HG02759 (cell line): ENCODE results near the gene CATSPER4.
"Not testable (repeated sequence)": the region's sequence is repeated elsewhere in the genome, so short reads cannot be mapped to it uniquely, and the experiment has no call there.

Experiments
- ATAC-seq: cut with Tn5 transposase; IDR thresholded peaks from one replicate; pipeline ENCODE4 v1.9.1; 2021; ENCODE audit warnings: mild to moderate bottlenecking, moderate library complexity; ENCODE audit not compliant: unreplicated experiment

CATSPER4 gene

DNA sequence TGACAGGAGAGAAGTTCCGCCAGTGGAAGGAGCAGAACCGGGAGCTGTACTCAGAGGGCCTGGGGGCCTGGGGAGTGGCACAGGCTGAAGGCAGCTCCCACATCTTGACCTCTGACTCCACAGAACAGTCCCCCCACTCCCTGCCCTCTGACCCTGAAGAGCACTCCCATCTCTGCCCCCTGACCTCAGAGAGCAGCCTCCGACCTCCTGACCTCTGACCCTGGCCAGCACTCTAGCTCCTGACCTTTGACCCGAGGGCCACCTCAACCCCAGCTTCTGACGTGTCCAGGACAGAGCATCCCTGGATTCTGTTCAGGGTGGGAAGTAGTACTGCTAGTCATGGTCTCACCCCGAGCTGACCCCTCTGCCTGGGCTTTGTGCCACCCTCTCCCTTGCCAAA lies 1.1 kb upstream of the CATSPER4 start:
- ATAC-seq = no peak

DNA sequence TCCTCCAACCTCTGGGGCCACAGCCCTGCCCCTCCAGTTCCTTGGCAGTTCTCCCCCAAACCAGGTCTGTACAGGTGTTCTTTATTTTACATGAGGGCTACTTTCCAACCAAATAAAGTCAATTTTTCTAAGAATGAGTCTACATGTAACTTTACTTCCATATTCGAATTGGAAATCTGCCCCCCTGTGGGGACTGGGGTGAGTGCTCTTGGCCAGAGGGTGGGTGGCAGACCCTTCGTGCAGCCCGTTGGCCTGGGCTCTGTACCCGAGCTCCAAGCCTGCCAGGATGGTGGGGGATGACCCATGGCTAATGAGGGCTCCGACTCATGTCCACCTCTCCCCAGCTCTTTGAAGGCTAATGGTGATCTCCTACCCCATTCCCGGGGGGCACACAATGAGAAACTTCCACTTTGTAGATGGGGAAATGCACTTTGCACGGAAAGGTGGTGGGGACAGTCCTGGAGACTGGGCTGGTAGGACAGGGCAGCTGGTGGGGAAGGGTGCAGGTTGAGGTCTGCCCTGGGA lies 589 bp upstream of the CATSPER4 start:
- ATAC-seq = no peak

DNA sequence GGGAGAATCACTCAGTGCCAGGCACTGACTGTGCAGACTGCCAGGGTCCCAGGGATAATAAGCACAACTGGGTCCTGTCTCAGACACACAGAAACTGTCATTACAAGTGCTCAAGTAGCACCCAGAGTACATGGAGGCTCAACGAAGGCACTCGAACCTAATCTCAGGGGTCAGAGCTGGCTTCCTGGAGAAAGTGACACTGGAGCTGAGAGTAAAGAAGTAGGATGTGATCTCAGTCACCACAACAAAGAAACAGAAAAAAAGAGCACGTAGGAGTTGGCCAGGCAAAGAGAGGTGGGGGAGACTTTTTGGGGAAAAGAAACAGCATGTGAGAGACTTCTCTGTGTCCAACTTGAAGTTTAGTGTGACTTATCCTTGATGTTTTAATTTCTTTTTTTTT lies 1.3 kb downstream of the CATSPER4 start:
- no peak for ATAC-seq

DNA sequence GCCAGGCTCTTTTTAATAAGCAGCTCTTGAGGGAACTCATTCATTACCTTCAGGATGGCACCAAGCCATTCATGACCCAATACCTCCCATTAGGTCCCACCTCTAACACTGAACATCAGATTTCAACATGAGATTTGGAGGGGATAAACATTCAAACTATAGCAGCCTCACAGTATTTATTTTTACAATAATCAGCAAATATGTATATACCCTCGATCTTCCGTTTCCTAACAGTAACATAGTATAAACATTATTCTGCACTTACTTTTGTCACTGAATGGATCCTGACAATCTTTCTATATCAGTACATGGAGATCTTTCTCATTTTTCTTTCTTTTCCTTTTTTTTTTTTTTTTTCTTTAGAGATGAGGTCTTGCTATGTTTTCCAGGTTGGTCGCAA lies 5.4 kb downstream of the CATSPER4 start:
- ATAC-seq = no peak

DNA sequence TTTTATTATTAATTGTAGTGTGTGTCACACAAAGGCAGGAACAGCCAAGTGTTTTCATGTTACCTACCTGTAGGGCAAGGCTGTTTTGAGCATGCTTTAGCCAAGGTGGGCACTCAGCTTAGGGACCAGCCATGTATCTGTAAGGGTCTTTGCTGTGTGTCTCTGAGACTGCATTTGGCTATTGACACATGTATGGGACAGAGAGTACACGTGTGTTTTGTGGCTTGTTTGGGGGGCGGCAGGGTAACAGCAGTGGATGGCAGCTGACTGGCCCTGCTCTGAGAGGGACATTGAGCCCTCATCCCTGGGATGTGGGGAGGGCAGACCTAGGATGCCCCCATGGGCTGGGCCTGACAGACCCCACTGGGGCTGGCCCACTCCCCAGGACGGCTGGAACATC lies 6.9 kb downstream of the CATSPER4 start:
- ATAC-seq = no peak

GRCh38 chr1:26197813-26198212 lies 7.4 kb downstream of the CATSPER4 start:
- ATAC-seq = no peak

DNA sequence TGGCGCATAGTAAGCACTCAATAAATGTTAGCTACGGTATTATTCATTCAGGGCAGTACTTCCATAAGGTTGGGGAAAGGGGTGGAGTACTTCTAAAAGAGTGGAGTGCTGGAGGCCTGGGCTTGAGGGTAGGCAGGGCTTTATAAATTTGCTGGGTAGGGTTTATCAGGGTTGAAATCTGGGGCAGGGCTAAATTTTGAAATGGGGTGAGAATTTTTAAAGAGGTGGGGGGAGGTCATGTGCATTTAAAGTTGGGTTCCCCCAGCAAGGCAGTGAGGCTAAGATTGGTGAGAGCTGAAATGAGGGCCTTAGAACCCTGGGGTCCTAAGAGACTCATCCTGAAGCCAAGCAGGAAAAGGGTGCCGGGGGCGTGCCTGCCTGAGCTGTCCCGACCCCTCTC lies 10.0 kb downstream of the CATSPER4 start:
- no peak for ATAC-seq

GRCh38 chr1:26203642-26204318 lies 13.4 kb downstream of the CATSPER4 start:
- ATAC-seq = no peak

GRCh38 chr1:26210147-26210870 lies 19.9 kb downstream of the CATSPER4 start:
- no peak for ATAC-seq

- ATAC-seq = no peak
Observed at GRCh38 chr1:26212726-26213125, 22.3 kb downstream of the CATSPER4 start.

- ATAC-seq = no peak
Observed at GRCh38 chr1:26213335-26213905, 23.0 kb downstream of the CATSPER4 start.

- no peak for ATAC-seq
Observed at GRCh38 chr1:26215246-26215645, 24.8 kb downstream of the CATSPER4 start.

GRCh38 chr1:26218906-26219494 lies 28.6 kb downstream of the CATSPER4 start:
- ATAC-seq = no peak

DNA sequence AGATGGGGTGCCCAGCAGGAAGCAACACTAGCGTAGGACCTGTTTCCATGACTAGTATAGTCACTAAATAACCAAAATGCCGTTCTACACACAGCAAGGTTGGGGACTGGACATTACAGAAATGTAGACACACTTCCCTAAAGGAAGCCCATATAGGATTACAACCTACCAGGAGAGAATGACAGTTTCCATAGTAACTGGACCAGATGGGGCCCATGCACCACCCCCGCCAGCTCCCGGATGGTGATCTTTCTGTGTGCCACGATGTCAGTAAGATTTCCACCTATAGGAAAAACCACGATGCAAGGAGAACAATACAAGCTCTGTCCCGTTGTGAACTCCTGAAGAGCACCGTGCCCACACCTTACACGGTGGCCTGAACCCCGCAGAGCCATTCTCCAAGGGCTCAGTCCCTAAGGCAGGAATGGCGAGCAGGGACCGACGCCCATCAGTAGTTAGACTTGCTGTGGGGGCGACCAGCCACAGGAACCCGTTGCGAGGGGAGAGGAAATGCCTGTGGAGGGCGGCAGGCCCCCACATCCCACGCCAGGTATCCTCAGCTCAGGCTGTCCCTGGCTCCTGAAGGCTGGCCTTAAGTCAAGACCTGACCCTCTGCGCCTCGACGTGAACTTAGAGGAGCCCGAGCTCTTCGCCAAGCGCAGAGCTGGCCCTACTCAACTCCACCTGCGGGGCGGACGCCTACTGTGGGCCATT lies 30.0 kb downstream of the CATSPER4 start:
- ATAC-seq = no peak

GRCh38 chr1:26221094-26221493 lies 30.7 kb downstream of the CATSPER4 start:
- no peak for ATAC-seq

- no peak for ATAC-seq
Observed at GRCh38 chr1:26224606-26225005, 34.2 kb downstream of the CATSPER4 start.

DNA sequence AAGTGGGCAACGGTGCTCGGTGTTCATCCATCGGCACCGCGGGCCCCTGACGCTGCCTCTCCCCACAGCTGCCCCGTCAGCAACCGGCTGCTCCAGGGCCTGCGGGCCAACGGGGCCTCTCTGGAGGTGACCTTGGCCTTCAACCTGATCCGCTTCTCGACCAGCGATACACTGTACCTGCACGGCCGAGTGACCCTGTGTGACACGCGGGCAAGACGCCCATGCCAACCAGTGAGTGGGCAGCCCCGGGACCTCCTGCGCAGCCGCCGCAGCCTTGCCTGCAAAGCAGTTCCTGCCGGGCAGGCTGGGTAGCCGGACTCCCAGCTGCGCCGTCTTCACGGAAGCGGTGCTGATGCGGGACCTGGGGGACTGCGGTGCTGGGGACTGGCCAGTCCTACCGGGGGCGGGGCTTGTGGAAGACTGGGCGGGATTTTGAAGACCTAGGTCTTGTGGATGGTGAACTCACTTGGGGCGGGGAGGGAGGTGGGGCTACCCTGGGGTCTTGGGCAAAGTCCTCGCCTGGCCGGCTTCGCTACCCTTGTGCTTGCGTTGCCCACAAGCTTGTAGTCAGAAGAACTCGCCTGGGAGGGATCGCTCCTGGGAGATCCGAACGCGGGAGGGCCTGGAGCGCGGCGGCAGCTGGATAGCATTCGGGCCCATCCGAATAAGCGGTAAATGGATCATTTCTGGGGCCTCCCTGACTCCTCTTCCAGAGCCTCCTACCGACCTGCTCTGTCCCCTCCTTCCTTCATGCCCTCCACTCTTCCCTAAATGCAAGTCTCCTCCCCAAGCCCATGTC lies 34.8 kb downstream of the CATSPER4 start:
- no peak for ATAC-seq

- ATAC-seq = not testable (repeated sequence)
Observed at GRCh38 chr1:26230682-26231081, 40.3 kb downstream of the CATSPER4 start.

DNA sequence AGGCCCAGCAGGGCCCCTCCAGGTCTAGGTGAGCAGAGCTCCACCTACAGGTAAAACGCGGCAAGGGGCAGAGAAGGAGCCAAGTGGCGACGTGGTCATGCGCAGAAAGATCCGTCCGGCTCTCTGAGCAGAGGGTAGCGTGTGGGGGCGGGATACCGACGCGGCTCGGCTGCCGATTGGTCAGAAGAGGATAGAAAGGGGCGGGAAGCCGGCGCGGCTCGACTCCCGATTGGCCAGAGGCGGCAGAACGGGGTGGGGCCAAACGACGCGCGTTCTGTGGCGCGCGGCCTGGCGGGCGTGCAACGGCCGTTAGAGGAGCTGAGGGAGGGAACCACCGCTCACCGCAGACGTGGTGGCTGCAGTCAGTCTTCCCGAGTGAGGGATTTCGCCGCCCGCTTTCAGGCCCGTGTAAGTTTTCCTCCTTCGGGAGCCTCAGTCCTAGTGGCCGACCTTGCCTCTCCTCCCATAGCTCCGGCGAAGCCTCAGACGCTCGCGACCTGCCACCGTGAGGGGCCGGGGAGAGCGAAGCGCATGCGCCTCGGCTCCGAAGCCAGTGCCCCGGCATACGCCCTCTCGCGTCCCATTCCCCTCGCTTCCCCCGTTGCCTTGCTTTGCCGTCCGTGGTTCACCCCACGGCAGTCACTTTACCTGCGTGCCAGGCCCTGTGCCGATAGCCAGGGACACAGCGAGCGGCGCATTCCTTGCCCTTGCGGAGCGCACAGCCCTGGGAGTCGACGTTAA lies 43.7 kb downstream of the CATSPER4 start, which contains the start of gene CEP85:
CEP85 (plus strand) TSS at position 298 of the 741 bp plus-strand sequence. CDS start 5,584 bp downstream, outside the sequence.
- peak; percentile 89 for ATAC-seq
